Fibroblast of lung (primary cell): ENCODE measurements around the gene CFAP298. TPM values are rescaled to one million over a fixed set of nuclear protein-coding genes. Genes with fewer than 3 reads are reported as not detected.

ENCODE experiments used
- DNase-seq, 2 donors: peaks; one replicate each; pipeline versions ENCODE4 v3.0.0 to v3.0.0-alpha.2; 2010; ENCODE audit warnings: low read depth in 2 of 2
- H2AFZ ChIP-seq: 2 replicates; pipeline ENCODE4 v1.5.1; 2012; ENCODE audit warnings: low read length, control low read depth, inconsistent platforms
- H3K27ac ChIP-seq: 2 replicates; pipeline ENCODE4 v1.5.1; 2011; ENCODE audit warnings: low read length, control low read depth; ENCODE audit not compliant: insufficient read depth
- H3K27me3 ChIP-seq: 2 replicates; pipeline ENCODE4 v1.5.1; 2011; ENCODE audit warnings: mild to moderate bottlenecking, low read length; ENCODE audit not compliant: control insufficient read depth, insufficient read depth
- H3K36me3 ChIP-seq: 2 replicates; pipeline ENCODE4 v1.5.1; 2011; ENCODE audit warnings: low read length; ENCODE audit not compliant: control insufficient read depth, insufficient read depth
- H3K4me1 ChIP-seq: 2 replicates; pipeline ENCODE4 v1.5.1; 2011; ENCODE audit warnings: low read length; ENCODE audit not compliant: control insufficient read depth, insufficient read depth; ENCODE audit errors: extremely low read depth
- H3K4me2 ChIP-seq: 2 replicates; pipeline ENCODE4 v1.5.1; 2011; ENCODE audit warnings: low read length, control low read depth; ENCODE audit not compliant: insufficient read depth; ENCODE audit errors: extremely low read depth
- H3K4me3 ChIP-seq, 4 experiments: fragments of 200-600 bp in 1 of 4; sonication (generic) in 1 of 4; replicated peaks in 1 of 4; 2 replicates each; pipeline ENCODE4 v1.5.1; 2011 to 2016; ENCODE audit warnings: low read length in 4 of 4, low read depth in 3 of 4, mild to moderate bottlenecking in 3 of 4, control low read depth in 2 of 4, inconsistent platforms in 1 of 4, mixed read lengths in 1 of 4; ENCODE audit not compliant: insufficient read depth in 1 of 4; ENCODE audit errors: control extremely low read depth in 1 of 4
- H3K79me2 ChIP-seq: 2 replicates; pipeline ENCODE4 v1.5.1; 2012; ENCODE audit warnings: mild to moderate bottlenecking, low read length, inconsistent platforms; ENCODE audit not compliant: control insufficient read depth, insufficient read depth
- H3K9ac ChIP-seq: 2 replicates; pipeline ENCODE4 v1.5.1; 2011; ENCODE audit warnings: mild to moderate bottlenecking, low read length, control low read depth; ENCODE audit not compliant: insufficient read depth
- H3K9me3 ChIP-seq: 2 replicates; pipeline ENCODE4 v1.5.1; 2012; ENCODE audit warnings: low read depth, low read length; ENCODE audit not compliant: control insufficient read depth, insufficient read depth
- H4K20me1 ChIP-seq: 2 replicates; pipeline ENCODE4 v1.5.1; 2011; ENCODE audit warnings: low read length; ENCODE audit not compliant: control insufficient read depth, insufficient read depth; ENCODE audit errors: extremely low read depth
- EZH2 ChIP-seq: IDR thresholded peaks from 2 replicates; pipeline ENCODE4 v1.5.1; 2012; ENCODE audit warnings: low read length, control low read depth, mild to moderate bottlenecking; ENCODE audit errors: missing control alignments
- polyA plus RNA-seq, 2 donors: library from polyadenylated mRNA; depleted of rRNA in 1 of 2; stranded (reverse) in 1 of 2; unstranded in 1 of 2; fragments of >200 nt; gene quantifications; 2 replicates each; pipeline ENCODE4 v1.2.1, GENCODE V29; 2011 to 2012; ENCODE audit warnings: missing spikeins in 1 of 2
- total RNA-seq: library from RNA; depleted of rRNA; stranded (reverse); fragments of >200 nt; gene quantifications from 2 replicates; pipeline ENCODE4 v1.2.1, GENCODE V29; 2014
- TF ChIP-seq, protein P1 (sequence below), 2 donors: IDR thresholded peaks in 1 of 2; conservative IDR thresholded peaks in 1 of 2; 1 replicate in 1 of 2; 2 replicates in 1 of 2; pipeline ENCODE4 v1.5.1; 2011 to 2012; ENCODE audit warnings: low read length in 2 of 2, control low read depth in 1 of 2, inconsistent platforms in 1 of 2, low read depth in 1 of 2, mild to moderate bottlenecking in 1 of 2

The CFAP298 gene
- total and polyA plus RNA-seq, 2 donors (not counting 1 experiment from before 2014, with no cell fraction given), result 18.7 to 20.9 TPM

DNA sequence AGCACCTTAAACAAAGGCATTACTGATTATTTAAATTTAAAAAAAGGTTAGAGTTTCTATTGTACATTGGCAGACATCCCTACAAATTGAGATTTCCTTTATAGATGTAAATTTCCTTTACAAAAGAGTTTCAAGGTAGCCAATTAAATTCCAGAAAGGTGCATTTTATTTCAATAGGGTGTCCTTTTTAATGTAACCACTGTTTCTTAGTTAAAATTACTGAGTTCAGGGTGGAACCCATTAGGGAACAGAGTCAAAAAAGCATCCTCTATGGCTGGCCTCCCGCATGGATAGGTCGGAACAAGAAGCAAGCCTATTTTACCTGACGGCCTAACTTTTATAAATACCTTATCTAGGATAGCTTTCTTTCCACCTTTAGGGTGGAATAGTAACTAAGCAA lies 51.3 kb downstream of the CFAP298 start:
- Histone ChIP-seq H4K20me1 (no peaks in the 10 kb centered on the region), H3K4me3 (no peak overlapping the region), H3K27me3 (no peaks in the 10 kb centered on the region), H3K4me2 (no peak overlapping the region), H3K9ac (no peak overlapping the region), H2AFZ (no peak overlapping the region), H3K79me2 (no peaks in the 10 kb centered on the region), H3K36me3 (no peaks in the 10 kb centered on the region), H3K9me3 (no peaks in the 10 kb centered on the region), H3K27ac (no peak overlapping the region), H3K4me1 (no peaks in the 10 kb centered on the region)
- TF ChIP-seq, protein P1, sequence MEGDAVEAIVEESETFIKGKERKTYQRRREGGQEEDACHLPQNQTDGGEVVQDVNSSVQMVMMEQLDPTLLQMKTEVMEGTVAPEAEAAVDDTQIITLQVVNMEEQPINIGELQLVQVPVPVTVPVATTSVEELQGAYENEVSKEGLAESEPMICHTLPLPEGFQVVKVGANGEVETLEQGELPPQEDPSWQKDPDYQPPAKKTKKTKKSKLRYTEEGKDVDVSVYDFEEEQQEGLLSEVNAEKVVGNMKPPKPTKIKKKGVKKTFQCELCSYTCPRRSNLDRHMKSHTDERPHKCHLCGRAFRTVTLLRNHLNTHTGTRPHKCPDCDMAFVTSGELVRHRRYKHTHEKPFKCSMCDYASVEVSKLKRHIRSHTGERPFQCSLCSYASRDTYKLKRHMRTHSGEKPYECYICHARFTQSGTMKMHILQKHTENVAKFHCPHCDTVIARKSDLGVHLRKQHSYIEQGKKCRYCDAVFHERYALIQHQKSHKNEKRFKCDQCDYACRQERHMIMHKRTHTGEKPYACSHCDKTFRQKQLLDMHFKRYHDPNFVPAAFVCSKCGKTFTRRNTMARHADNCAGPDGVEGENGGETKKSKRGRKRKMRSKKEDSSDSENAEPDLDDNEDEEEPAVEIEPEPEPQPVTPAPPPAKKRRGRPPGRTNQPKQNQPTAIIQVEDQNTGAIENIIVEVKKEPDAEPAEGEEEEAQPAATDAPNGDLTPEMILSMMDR (conservative IDR thresholded peaks at IDR 0.05 in 1 of 2, IDR thresholded peaks at IDR 0.05 in 1 of 2; ENCODE audit: low read depth in 1 of 2, low read length in 2 of 2), result no peak
- TF ChIP-seq EZH2, result no peak
- no peak for DNase-seq

DNA sequence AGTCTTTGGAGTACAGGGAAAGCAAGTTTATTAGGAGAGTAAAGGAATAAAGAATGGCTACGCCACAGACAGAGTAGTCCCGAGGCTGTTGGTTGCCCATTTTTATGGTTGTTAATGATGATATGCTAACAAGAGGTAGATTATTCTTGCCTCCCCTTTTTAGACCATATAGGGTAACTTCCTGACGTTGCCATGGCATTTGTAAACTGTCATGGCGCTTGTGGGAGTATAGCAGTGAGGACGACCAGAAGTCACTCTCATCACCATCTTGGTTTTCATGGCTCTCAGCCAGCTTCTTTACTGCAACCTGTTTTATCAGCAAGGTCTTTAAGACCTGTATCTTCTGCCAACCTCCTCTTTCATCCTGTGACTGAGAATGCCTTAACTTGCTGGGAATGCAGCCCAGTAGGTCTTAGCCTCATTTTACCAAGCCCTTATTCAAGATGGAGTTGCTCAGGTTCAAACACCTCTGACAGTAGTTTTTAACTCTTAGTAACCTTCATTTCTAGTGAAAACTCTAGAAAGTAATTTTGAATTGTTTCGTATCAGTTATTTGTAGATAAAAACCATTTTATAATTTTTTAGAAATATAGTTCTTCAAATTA lies 53.1 kb downstream of the CFAP298 start:
- Histone ChIP-seq H3K79me2 (no peaks in the 10 kb centered on the region), H3K27me3 (no peaks in the 10 kb centered on the region), H3K9ac (no peak overlapping the region), H3K4me1 (no peaks in the 10 kb centered on the region), H3K27ac (no peak overlapping the region), H4K20me1 (no peaks in the 10 kb centered on the region), H3K4me2 (no peak overlapping the region), H3K9me3 (no peaks in the 10 kb centered on the region), H2AFZ (no peak overlapping the region), H3K36me3 (no peaks in the 10 kb centered on the region), H3K4me3 (no peak overlapping the region)
- DNase-seq, result no peak
- TF ChIP-seq, protein P1 (conservative IDR thresholded peaks at IDR 0.05 in 1 of 2, IDR thresholded peaks at IDR 0.05 in 1 of 2; ENCODE audit: low read depth in 1 of 2, low read length in 2 of 2), result no peak
- TF ChIP-seq EZH2, result no peak

DNA sequence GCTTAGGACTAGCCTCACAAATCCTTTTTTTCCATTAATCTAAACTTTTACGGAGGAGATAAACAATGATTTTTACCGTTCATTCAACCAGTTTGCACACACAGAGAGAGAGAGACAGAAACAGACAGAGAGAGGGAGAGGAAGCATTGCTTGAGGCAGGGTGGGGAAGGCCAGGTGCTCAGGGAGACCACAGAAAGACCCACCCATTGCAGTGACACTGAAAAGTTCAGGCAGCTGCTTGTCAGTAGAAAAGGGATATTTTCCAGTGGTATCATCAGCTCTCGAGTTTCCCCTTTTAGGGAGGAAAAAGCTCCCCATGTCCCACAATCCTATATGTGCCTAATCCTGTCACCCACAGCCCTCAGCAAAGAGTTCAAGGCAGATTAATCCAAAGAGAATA lies 54.1 kb downstream of the CFAP298 start:
- no peak for DNase-seq
- Histone ChIP-seq H3K4me2 (no peak overlapping the region), H3K36me3 (no peaks in the 10 kb centered on the region), H3K4me1 (no peaks in the 10 kb centered on the region), H2AFZ (no peak overlapping the region), H3K27ac (no peak overlapping the region), H4K20me1 (no peaks in the 10 kb centered on the region), H3K9ac (no peak overlapping the region), H3K4me3 (no peak overlapping the region), H3K27me3 (no peaks in the 10 kb centered on the region), H3K9me3 (no peaks in the 10 kb centered on the region), H3K79me2 (no peaks in the 10 kb centered on the region)
- TF ChIP-seq EZH2, result no peak
- TF ChIP-seq, protein P1 (conservative IDR thresholded peaks at IDR 0.05 in 1 of 2, IDR thresholded peaks at IDR 0.05 in 1 of 2; ENCODE audit: low read depth in 1 of 2, low read length in 2 of 2), result no peak
